H1 (cell line): ENCODE results near the gene MBD5. TPM values are rescaled to one million over a fixed set of nuclear protein-coding genes. Genes with fewer than 3 reads are reported as not detected.

Source experiments
- CTCF ChIA-PET: fragments of 300-600 bp; sonication (Branson Sonifier 250); formaldehyde crosslinking; loops from one replicate; lab custom pipeline; 2021; ENCODE audit not compliant: partially characterized antibody; lab: Charles Lee
- POLR2A ChIA-PET: fragments of 300-600 bp; sonication (Branson Sonifier 250); formaldehyde crosslinking; loops from one replicate; lab custom pipeline; 2021; ENCODE audit warnings: inconsistent platforms; ENCODE audit not compliant: partially characterized antibody; lab: Charles Lee
- DNase-seq, 2 experiments: peaks; one replicate each; pipeline versions ENCODE4 v3.0.0 to v3.0.0-alpha.2; 2010 to 2022; ENCODE audit warnings: low spot score in 2 of 2, low read depth in 1 of 2, mixed read lengths in 1 of 2
- FAIRE-seq: peaks from 2 replicates; lab custom pipeline; 2011; peaks lifted over from hg19 to GRCh38; lab: Jason Lieb, UNC
- H2AFZ ChIP-seq: 2 replicates; pipeline ENCODE4 v1.8.1; 2012; ENCODE audit warnings: low read length, inconsistent platforms
- H2AK5ac ChIP-seq: 2 replicates; pipeline ENCODE4 v1.6.1; 2013; ENCODE audit warnings: low read depth, low read length
- H2BK120ac ChIP-seq: replicated peaks from 2 replicates; pipeline ENCODE3; 2013; ENCODE audit warnings: low read depth, low read length, inconsistent platforms
- H2BK12ac ChIP-seq: 2 replicates; pipeline ENCODE4 v1.6.1; 2013; ENCODE audit warnings: low read depth, low read length
- H2BK15ac ChIP-seq: 2 replicates; pipeline ENCODE4 v1.6.1; 2013; ENCODE audit warnings: low read length
- H2BK20ac ChIP-seq: 2 replicates; pipeline ENCODE4 v1.6.1; 2013; ENCODE audit warnings: low read length
- H2BK5ac ChIP-seq: 2 replicates; pipeline ENCODE4 v1.6.1; 2013; ENCODE audit warnings: low read depth, low read length
- H3K14ac ChIP-seq: 2 replicates; pipeline ENCODE4 v1.6.1; 2013; ENCODE audit warnings: inconsistent platforms; ENCODE audit not compliant: insufficient read length
- H3K18ac ChIP-seq: 2 replicates; pipeline ENCODE4 v1.6.1; 2013; ENCODE audit warnings: low read length; ENCODE audit errors: extremely low read depth
- H3K23ac ChIP-seq: 2 replicates; pipeline ENCODE4 v1.6.1; 2013; ENCODE audit warnings: inconsistent platforms; ENCODE audit not compliant: insufficient read length
- H3K23me2 ChIP-seq: 2 replicates; pipeline ENCODE4 v1.6.1; 2013; ENCODE audit warnings: low read depth, low read length
- H3K27ac ChIP-seq: 2 replicates; pipeline ENCODE4 v1.6.1; 2011; ENCODE audit warnings: low read depth, low read length, inconsistent platforms
- H3K27me3 ChIP-seq, 4 experiments: replicated peaks in 1 of 4; 1 replicate in 1 of 4; 2 replicates in 3 of 4; pipeline versions ENCODE4 v1.6.1 to v1.8.1; 2011 to 2013; ENCODE audit warnings: low read length in 3 of 4, mild to moderate bottlenecking in 3 of 4, inconsistent platforms in 2 of 4, mixed read lengths in 2 of 4, moderate library complexity in 1 of 4; ENCODE audit not compliant: control insufficient read depth in 3 of 4, insufficient read depth in 3 of 4; ENCODE audit errors: extremely low read depth in 1 of 4
- H3K36me3 ChIP-seq, 4 experiments: 2 replicates each; pipeline versions ENCODE4 v1.6.1 to v1.8.1; 2011 to 2013; ENCODE audit warnings: mild to moderate bottlenecking in 4 of 4, low read length in 3 of 4, moderate library complexity in 2 of 4, control low read depth in 1 of 4, inconsistent platforms in 1 of 4; ENCODE audit not compliant: insufficient read depth in 4 of 4, control insufficient read depth in 2 of 4
- H3K4ac ChIP-seq: replicated peaks from 2 replicates; pipeline ENCODE3; 2013; ENCODE audit warnings: low read length, low read depth, mixed read lengths, inconsistent platforms; ENCODE audit not compliant: insufficient read length
- H3K4me1 ChIP-seq, 4 experiments: replicated peaks in 1 of 4; 1 replicate in 1 of 4; 2 replicates in 3 of 4; pipeline versions ENCODE4 v1.6.1 to v1.8.1; 2011 to 2013; ENCODE audit warnings: low read length in 3 of 4, inconsistent platforms in 2 of 4, mixed read lengths in 1 of 4; ENCODE audit not compliant: insufficient read depth in 4 of 4, control insufficient read depth in 3 of 4
- H3K4me2 ChIP-seq, 2 experiments: 2 replicates each; pipeline versions ENCODE4 v1.6.1 to v1.8.1; 2011 to 2013; ENCODE audit warnings: low read depth in 2 of 2, low read length in 2 of 2, control low read depth in 1 of 2, inconsistent platforms in 1 of 2, mild to moderate bottlenecking in 1 of 2; ENCODE audit not compliant: insufficient read depth in 1 of 2
- H3K4me3 ChIP-seq, 4 experiments: fragments of 200-600, 300-600 bp in 1 of 4; sonication (generic), shearing (Covaris generic), sonication (Bioruptor Twin) in 1 of 4; 2 replicates each; pipeline versions ENCODE4 v1.5.1 to v1.8.1; 2011 to 2016; ENCODE audit warnings: low read length in 4 of 4, low read depth in 3 of 4, control low read depth in 2 of 4, inconsistent platforms in 2 of 4, mild to moderate bottlenecking in 2 of 4, mixed read lengths in 1 of 4, moderate library complexity in 1 of 4; ENCODE audit not compliant: insufficient read depth in 2 of 4; ENCODE audit errors: extremely low read depth in 1 of 4
- H3K56ac ChIP-seq: replicated peaks from 2 replicates; pipeline ENCODE3; 2013; ENCODE audit warnings: low read depth, mild to moderate bottlenecking, mixed read lengths, low read length, inconsistent platforms; ENCODE audit not compliant: insufficient read length
- H3K79me1 ChIP-seq: 2 replicates; pipeline ENCODE4 v1.6.1; 2013; ENCODE audit warnings: low read depth, low read length, control low read depth
- H3K79me2 ChIP-seq, 2 experiments: 2 replicates each; pipeline versions ENCODE4 v1.6.1 to v1.8.1; 2012 to 2013; ENCODE audit warnings: low read length in 2 of 2, mild to moderate bottlenecking in 2 of 2, inconsistent platforms in 1 of 2; ENCODE audit not compliant: insufficient read depth in 2 of 2, control insufficient read depth in 1 of 2
- H3K9ac ChIP-seq, 4 experiments: replicated peaks in 1 of 4; 1 replicate in 1 of 4; 2 replicates in 3 of 4; pipeline versions ENCODE4 v1.6.1 to v1.8.1; 2011 to 2013; ENCODE audit warnings: low read depth in 3 of 4, low read length in 3 of 4, control low read depth in 2 of 4, mild to moderate bottlenecking in 2 of 4, moderate library complexity in 2 of 4, inconsistent platforms in 1 of 4; ENCODE audit errors: extremely low read depth in 1 of 4
- H3K9me3 ChIP-seq, 2 experiments: 2 replicates each; pipeline versions ENCODE4 v1.6.1 to v1.8.1; 2012 to 2013; ENCODE audit warnings: mild to moderate bottlenecking in 2 of 2, moderate library complexity in 2 of 2, control low read depth in 1 of 2, inconsistent platforms in 1 of 2, low read depth in 1 of 2, low read length in 1 of 2, mixed read lengths in 1 of 2; ENCODE audit not compliant: insufficient read depth in 2 of 2
- H4K20me1 ChIP-seq, 2 experiments: replicated peaks in 1 of 2; 2 replicates each; pipeline versions ENCODE3 to v1.8.1; 2011 to 2013; ENCODE audit warnings: inconsistent platforms in 2 of 2, low read length in 2 of 2, mild to moderate bottlenecking in 1 of 2; ENCODE audit not compliant: insufficient read depth in 2 of 2, control insufficient read depth in 1 of 2
- H4K5ac ChIP-seq: 2 replicates; pipeline ENCODE4 v1.6.1; 2013; ENCODE audit warnings: low read length, low read depth, mixed read lengths, inconsistent platforms; ENCODE audit not compliant: insufficient read length
- H4K8ac ChIP-seq: 2 replicates; pipeline ENCODE4 v1.8.0; 2013; ENCODE audit warnings: mild to moderate bottlenecking, moderate library complexity, low read length, inconsistent platforms; ENCODE audit not compliant: insufficient read depth; ENCODE audit errors: extremely low read depth
- H4K91ac ChIP-seq: replicated peaks from 2 replicates; pipeline ENCODE3; 2013; ENCODE audit warnings: low read length, mixed read lengths, inconsistent platforms; ENCODE audit not compliant: insufficient read length
- CBX8 ChIP-seq: fragments of 300-800, 300-1000 bp; sonication (generic); IDR thresholded peaks from 2 replicates; pipeline ENCODE4 v1.7.1; 2016; ENCODE audit warnings: low read depth, low read length, borderline replicate concordance
- CEBPB ChIP-seq: IDR thresholded peaks from 2 replicates; pipeline ENCODE4 v1.6.1; 2012; ENCODE audit warnings: low read depth, low read length
- CHD1 ChIP-seq: IDR thresholded peaks from 2 replicates; pipeline ENCODE4 v1.6.1; 2012; ENCODE audit warnings: low read depth, low read length, improper control_type of control experiment
- CTBP2 ChIP-seq: IDR thresholded peaks from 2 replicates; pipeline ENCODE4 v1.7.0; 2011; ENCODE audit warnings: borderline replicate concordance, mild to moderate bottlenecking, moderate library complexity, mixed read lengths, low read length; ENCODE audit not compliant: insufficient read depth, insufficient read length
- KDM1A ChIP-seq: fragments of 200-600, 300-600 bp; sonication (generic); IDR thresholded peaks from 2 replicates; pipeline ENCODE4 v1.7.1; 2016; ENCODE audit warnings: mild to moderate bottlenecking, low read length, borderline replicate concordance
- KDM5A ChIP-seq: fragments of 200-600 bp; IDR thresholded peaks from 2 replicates; pipeline ENCODE4 v1.7.1; 2012; ENCODE audit warnings: mild to moderate bottlenecking, low read length, inconsistent platforms, mixed read lengths
- PHF8 ChIP-seq: fragments of 200-600 bp; sonication (generic); conservative IDR thresholded peaks from 2 replicates; pipeline ENCODE4 v1.7.1; 2012; ENCODE audit warnings: low read depth, mild to moderate bottlenecking, inconsistent platforms, low read length, moderate library complexity
- RBBP5 ChIP-seq: IDR thresholded peaks from 2 replicates; pipeline ENCODE4 v1.7.1; 2012; ENCODE audit warnings: low read depth, mild to moderate bottlenecking, inconsistent platforms, low read length, moderate library complexity, borderline replicate concordance
- RXRA ChIP-seq: IDR thresholded peaks from 2 replicates; pipeline ENCODE4 v1.6.1; 2011; ENCODE audit warnings: low read depth, mild to moderate bottlenecking, low read length, moderate library complexity; ENCODE audit not compliant: insufficient read depth
- SIRT6 ChIP-seq: IDR thresholded peaks from one replicate; pipeline ENCODE4 v1.7.1; 2012; ENCODE audit warnings: low read length, inconsistent platforms
- SP2 ChIP-seq: IDR thresholded peaks from 2 replicates; pipeline ENCODE4 v1.6.1; 2012; ENCODE audit warnings: mild to moderate bottlenecking, low read length, inconsistent platforms
- TAF1 ChIP-seq: IDR thresholded peaks from 2 replicates; pipeline ENCODE4 v1.6.1; 2011; ENCODE audit warnings: mild to moderate bottlenecking, low read depth, low read length
- TAF7 ChIP-seq: optimal IDR thresholded peaks from 2 replicates; pipeline ENCODE3; 2011; ENCODE audit warnings: low read depth, mild to moderate bottlenecking, inconsistent platforms, low read length, moderate library complexity, borderline replicate concordance
- WGBS, 2 experiments: shearing (Covaris generic) in 1 of 2; methylation state at CpG; one replicate each; pipeline versions ENCODE4 v1.1.6 to v1.1.7; 2013 to 2015; ENCODE audit warnings: low lambda C conversion rate in 2 of 2, mixed read lengths in 2 of 2, inconsistent platforms in 1 of 2, low coverage in 1 of 2, missing lambda C conversion rate in 1 of 2; ENCODE audit not compliant: insufficient replicate concordance in 2 of 2, insufficient coverage in 1 of 2, insufficient read length in 1 of 2; ENCODE audit errors: extremely low coverage in 1 of 2, missing lambda C conversion rate in 1 of 2; 5-methylcytosine and 5-hydroxymethylcytosine counted together
- polyA plus RNA-seq, 7 experiments: library from polyadenylated mRNA; depleted of rRNA in 3 of 7; stranded (reverse) in 5 of 7; unstranded in 2 of 7; fragments of >200 nt in 5 of 7; fragments of 200-250 nt in 2 of 7; gene quantifications; 1 replicate in 5 of 7; 2 replicates in 1 of 7; 4 replicates in 1 of 7; pipeline versions ENCODE4 v1.2.1 to v1.2.3, GENCODE V29; 2011 to 2013; ENCODE audit warnings: missing spikeins in 2 of 7, mixed read lengths in 2 of 7
- total RNA-seq: library from RNA; stranded (reverse); fragmentation: NEBNext Ultra II Directional; extraction: Animal tissue kit (Norgen Biotek cat#: 25700); gene quantifications from 2 replicates; pipeline ENCODE4 v1.2.1, GENCODE V29; 2021
- TF ChIP-seq, protein P1 (sequence below): IDR thresholded peaks from 2 replicates; pipeline ENCODE4 v1.6.1; 2012; ENCODE audit warnings: inconsistent platforms

MBD5 gene
- total and polyA plus RNA-seq, 2 of the 8 experiments (the other 6 are each of a cell fraction or from before 2014, with no cell fraction given), result 9.7 to 29.4 TPM

DNA sequence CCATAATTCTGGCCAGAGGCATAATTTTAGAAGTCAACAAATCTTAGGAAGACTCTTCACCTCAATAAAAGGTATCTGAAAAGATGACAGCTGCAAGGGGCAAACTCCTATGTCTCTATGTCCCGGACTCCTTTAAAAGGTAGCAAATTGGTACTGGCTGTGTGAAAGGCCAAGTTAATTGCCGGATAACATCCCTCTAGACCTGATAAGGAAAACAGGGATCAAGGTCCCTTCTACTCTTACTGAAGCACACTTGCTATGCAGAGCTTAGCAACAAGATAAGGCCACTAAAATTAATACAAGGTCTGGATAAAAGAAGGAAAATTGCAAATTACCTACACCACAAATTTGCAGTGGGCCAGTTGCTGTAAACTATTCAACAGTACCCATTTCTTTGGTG, 482.6 kb downstream of the MBD5 start:
- Histone ChIP-seq H3K79me2 (no peaks in the 10 kb centered on the region), H3K27ac (no peak overlapping the region), H3K9me3 (no peaks in the 10 kb centered on the region)
- no peak for TF ChIP-seq SP2
- TF ChIP-seq RXRA, result no peak
- no peak for TF ChIP-seq CTBP2
- no peak for TF ChIP-seq CEBPB
- no peak for TF ChIP-seq TAF7
- no peak for TF ChIP-seq CBX8
- TF ChIP-seq KDM5A, result no peak
- no peak for TF ChIP-seq TAF1
- TF ChIP-seq RBBP5, result no peak
- no peak for TF ChIP-seq SIRT6
- TF ChIP-seq, protein P1, sequence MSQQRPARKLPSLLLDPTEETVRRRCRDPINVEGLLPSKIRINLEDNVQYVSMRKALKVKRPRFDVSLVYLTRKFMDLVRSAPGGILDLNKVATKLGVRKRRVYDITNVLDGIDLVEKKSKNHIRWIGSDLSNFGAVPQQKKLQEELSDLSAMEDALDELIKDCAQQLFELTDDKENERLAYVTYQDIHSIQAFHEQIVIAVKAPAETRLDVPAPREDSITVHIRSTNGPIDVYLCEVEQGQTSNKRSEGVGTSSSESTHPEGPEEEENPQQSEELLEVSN, result no peak
- TF ChIP-seq CHD1, result no peak
- no peak for TF ChIP-seq KDM1A
- no peak for TF ChIP-seq PHF8
- TF ChIP-seq, all 59 proteins: peak for 0
- no peak for FAIRE-seq
- Histone ChIP-seq H3K4me1 (peaks cover 0 to 5% (median 2%) of the 10 kb centered on the region in 4 experiments; a peak in 2 of 7 replicates), H3K9ac (no peak overlapping the region), H3K4me3 (no peak overlapping the region), H3K36me3 (no peaks in the 10 kb centered on the region), H4K20me1 (no peaks in the 10 kb centered on the region), H2BK5ac (no peak overlapping the region), H3K56ac (no peak overlapping the region), H2BK20ac (no peak overlapping the region), H3K4me2 (no peak overlapping the region), H2AFZ (no peak overlapping the region), H3K4ac (no peak overlapping the region), H2BK15ac (no peak overlapping the region), H3K14ac (no peak overlapping the region), H2BK120ac (no peak overlapping the region), H4K8ac (no peak overlapping the region), H3K23ac (no peak overlapping the region), H3K23me2 (no peaks in the 10 kb centered on the region), H2BK12ac (no peak overlapping the region), H2AK5ac (no peak overlapping the region), H4K5ac (no peak overlapping the region), H3K18ac (no peak overlapping the region), H3K79me1 (no peaks in the 10 kb centered on the region), H4K91ac (no peak overlapping the region), H3K27me3 (no peaks in the 10 kb centered on the region)
- DNase-seq, result no peak
- ChIA-PET POLR2A (no interaction called here), CTCF (interaction anchor here (0.7 kb wide), 1 partner anchor 17 kb away, joined by 3 read pairs; no protein-coding TSS in a partner anchor)
- WGBS, 2 experiments, result 83% methylated on average over 2 of the region's 2 CpGs; no CpG with 5 or more reads in 1 of the 2 experiments
